Stimulated activated CD8-positive, alpha-beta memory T cell treated with anti-CD3 and anti-CD28 coated beads, Interleukin-15, amount 100 ng/mL, for 24 hours (primary cell): ENCODE results near the gene TBC1D2B.

ENCODE experiments used
- DNase-seq: peaks from one replicate; pipeline ENCODE4 v3.0.0-alpha.2; 2020; ENCODE audit warnings: low read depth

The TBC1D2B gene

GRCh38 chr15:78077053-78077870 lies at the start of gene TBC1D2B:
Gene TBC1D2B (minus strand): TSS chr15:78077711. CDS start chr15:78077652, 59 bp downstream.
- DNase-seq: peak; percentile 57

GRCh38 chr15:78125267-78125666 lies 47.8 kb upstream of the TBC1D2B start:
- DNase-seq: no peak

GRCh38 chr15:78120523-78120922 lies 43.0 kb upstream of the TBC1D2B start:
- no peak for DNase-seq

DNA sequence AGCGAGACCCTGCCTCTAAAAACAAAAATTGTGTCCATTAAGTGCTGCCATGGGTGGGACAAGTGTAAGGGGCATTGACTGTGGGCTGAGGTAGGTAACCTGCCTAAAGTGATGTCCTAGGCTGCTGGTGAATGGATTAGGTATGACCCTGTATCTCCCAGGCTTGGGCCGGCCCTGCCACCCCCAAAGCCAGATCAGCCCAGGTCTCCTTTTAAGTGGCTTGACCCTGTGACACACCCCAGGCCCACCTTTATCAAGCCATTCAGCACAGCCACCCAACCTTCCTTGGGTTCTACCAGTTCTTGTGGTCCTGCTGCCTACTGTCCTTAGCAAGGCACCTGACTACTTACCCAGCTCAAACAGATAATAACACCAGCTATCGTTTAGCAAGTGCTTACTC lies 35.0 kb upstream of the TBC1D2B start:
- DNase-seq: no peak

- DNase-seq: no peak
Observed at GRCh38 chr15:78111788-78112187, 34.3 kb upstream of the TBC1D2B start.

DNA sequence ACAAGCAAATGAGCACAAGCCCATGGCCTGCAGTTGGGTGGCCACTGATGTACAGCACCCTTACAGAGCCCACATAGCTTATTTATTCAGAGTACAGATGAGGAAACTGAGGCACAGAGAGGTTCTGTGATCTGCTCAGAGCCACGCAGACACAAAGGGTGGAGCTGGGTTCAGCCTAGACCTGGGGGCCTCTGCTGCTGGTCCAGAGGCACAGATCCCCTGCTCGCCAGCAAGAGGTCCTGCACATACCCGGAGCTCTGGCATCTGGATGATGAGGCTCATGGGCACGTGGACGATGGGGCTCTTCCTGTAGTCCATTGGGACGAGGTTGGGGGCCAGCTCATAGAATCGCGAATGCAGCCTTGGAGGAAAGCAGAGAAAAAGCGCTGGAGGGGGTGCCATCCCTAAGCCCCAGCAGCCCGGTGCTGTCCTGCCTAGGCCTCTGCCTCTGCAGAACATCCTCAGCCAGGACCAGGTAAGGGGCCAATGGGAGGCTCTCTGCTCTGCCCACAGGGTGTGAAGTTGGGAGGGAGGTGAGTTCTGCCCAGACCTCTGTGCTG lies 33.5 kb upstream of the TBC1D2B start:
- no peak for DNase-seq

GRCh38 chr15:78110096-78110495 lies 32.6 kb upstream of the TBC1D2B start:
- DNase-seq: no peak

DNA sequence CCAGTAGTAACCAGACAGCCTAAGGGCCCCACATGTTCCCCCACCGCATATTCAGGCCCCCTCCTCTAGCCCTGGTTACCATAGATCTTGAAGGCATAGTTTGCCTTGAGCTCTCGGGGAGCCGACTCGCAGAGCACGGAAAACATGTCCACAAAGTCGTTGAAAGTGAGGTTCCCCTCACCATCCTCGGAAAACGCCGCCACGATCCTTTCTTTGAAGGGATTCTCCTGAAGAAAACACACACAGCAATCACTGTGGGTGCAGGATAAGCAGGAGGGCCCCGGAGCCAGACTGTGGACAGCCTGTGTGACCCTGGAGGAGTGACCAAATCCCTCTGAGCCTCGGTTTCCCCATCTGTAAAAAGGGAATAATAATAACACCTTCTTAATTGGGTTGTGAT lies 31.6 kb upstream of the TBC1D2B start:
- no peak for DNase-seq

GRCh38 chr15:78108300-78109084 lies 31.0 kb upstream of the TBC1D2B start:
- DNase-seq: peak; percentile 47

- DNase-seq: no peak
Observed at GRCh38 chr15:78107471-78107870, 30.0 kb upstream of the TBC1D2B start.

DNA sequence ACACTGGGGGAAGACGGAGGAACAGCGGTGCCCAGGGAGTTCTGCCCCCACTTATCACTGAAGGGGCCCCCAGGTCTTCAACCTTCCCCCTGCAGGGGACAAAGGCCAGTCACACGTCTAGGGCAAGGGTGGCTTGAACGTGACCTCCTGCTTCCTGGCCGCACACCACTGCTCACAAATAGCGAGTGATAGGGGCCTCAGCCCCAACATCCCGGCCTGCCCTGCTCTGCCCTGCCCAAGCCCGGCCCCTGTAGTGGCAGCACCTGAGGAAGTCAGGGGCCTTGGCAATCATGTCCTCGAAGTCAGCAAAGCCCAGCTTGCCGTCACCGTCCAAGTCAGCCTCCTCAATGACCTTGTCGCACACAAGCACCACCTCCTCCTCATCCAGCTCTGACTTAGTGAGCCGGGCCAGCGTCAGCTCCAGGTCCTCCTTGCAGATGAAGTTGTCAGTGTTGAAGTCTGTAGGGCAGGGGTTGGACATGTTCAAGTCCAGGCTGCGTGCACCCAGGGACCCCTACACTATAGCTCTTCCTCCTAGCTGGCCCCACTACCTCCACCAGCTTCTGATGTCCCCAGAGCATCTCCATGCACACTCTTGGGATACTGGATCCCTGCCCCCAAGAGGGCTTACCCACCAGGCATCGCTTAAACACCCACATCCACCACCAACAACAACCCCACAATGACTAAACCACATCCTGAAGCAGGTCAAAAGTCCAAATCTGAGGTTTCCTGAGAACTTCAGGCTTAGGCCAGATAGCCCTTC lies 28.1 kb upstream of the TBC1D2B start:
- no peak for DNase-seq

GRCh38 chr15:78104566-78105475 lies 27.3 kb upstream of the TBC1D2B start:
- DNase-seq: no peak

DNA sequence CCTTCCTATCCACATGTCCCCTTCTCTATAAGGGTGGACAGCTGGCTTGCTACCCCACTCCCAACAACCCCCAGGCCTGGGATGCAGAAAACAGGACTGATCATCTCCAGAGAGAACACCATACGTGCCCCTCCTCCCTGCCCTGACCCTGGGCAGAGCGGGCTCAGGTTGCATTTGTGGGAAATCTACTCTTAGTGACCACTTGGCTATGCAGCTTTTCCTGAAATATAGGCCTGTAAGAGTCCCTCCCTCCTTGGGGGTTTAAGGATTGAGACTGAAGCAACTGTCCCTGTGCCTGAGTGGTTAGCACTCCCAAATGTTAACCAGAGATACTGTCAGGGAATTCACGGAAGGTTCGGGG lies 26.6 kb upstream of the TBC1D2B start:
- DNase-seq: no peak

- DNase-seq: no peak
Observed at GRCh38 chr15:78103406-78104118, 26.1 kb upstream of the TBC1D2B start.

- DNase-seq: no peak
Observed at GRCh38 chr15:78102741-78103140, 25.2 kb upstream of the TBC1D2B start.

GRCh38 chr15:78102211-78102610 lies 24.7 kb upstream of the TBC1D2B start:
- DNase-seq: no peak

- no peak for DNase-seq
Observed at GRCh38 chr15:78101423-78102105, 24.1 kb upstream of the TBC1D2B start.

GRCh38 chr15:78100886-78101285 lies 23.4 kb upstream of the TBC1D2B start:
- DNase-seq: no peak

- DNase-seq: no peak
Observed at GRCh38 chr15:78098131-78098755, 20.7 kb upstream of the TBC1D2B start.
